Measurements from ENCODE around the gene SLC7A14. TPM values are rescaled to one million over a fixed set of nuclear protein-coding genes. Genes with fewer than 3 reads are reported as not detected.

The SLC7A14 gene
- total and polyA plus RNA-seq, 2 donors (not counting 3 experiments of a cell fraction or from before 2014, with no cell fraction given), result 0.07 to 0.57 TPM

GRCh38 chr3:170528726-170529125 is 57.1 kb downstream of the SLC7A14 start:
- POLR2A ChIA-PET, result no interaction called here
- no TSS peak for BruUV-seq (replicated peaks)
- Histone ChIP-seq H3K4me1 (ENCODE audit: control insufficient read depth, extremely low read depth, insufficient read depth, low read length) (peaks cover 2% of the 10 kb centered on the region), H3K4me3 (replicated peaks in 1 of 3; ENCODE audit: insufficient read depth in 1 of 3, low read depth in 1 of 3, low read length in 3 of 3) (no peak overlapping the region), H4K20me1 (replicated peaks; ENCODE audit: control insufficient read depth, extremely low read depth, insufficient read depth, low read length) (no peaks in the 10 kb centered on the region), H3K36me3 (ENCODE audit: control insufficient read depth in 2 of 2, extremely low read depth in 1 of 2, insufficient read depth in 2 of 2, low read length in 2 of 2) (no peaks in the 10 kb centered on the region), H3K9ac (replicated peaks; ENCODE audit: extremely low read depth, insufficient read depth, low read length) (no peak overlapping the region), H3K27ac (ENCODE audit: insufficient read depth, low read depth, low read length) (no peak overlapping the region), H2AFZ (ENCODE audit: low read depth, low read length) (no peak overlapping the region), H3K9me3 (replicated peaks; ENCODE audit: control insufficient read depth, insufficient read depth, low read length) (no peaks in the 10 kb centered on the region), H3K4me2 (ENCODE audit: insufficient read depth, low read length) (no peak overlapping the region), H3K79me2 (ENCODE audit: control insufficient read depth, insufficient read depth, low read length) (no peaks in the 10 kb centered on the region), H3K27me3 (ENCODE audit: control insufficient read depth in 2 of 2, insufficient read depth in 2 of 2, low read length in 2 of 2) (no peaks in the 10 kb centered on the region), H3K9me1 (replicated peaks; ENCODE audit: control insufficient read depth, extremely low read depth, insufficient read depth, low read length) (no peaks in the 10 kb centered on the region)
- no peak for FAIRE-seq
- TF ChIP-seq EZH2 (IDR thresholded peaks at IDR 0.05; ENCODE audit: borderline replicate concordance, low read depth, low read length, severe bottlenecking) (no peak), MYC (IDR thresholded peaks at IDR 0.05; ENCODE audit: low read depth, low read length) (no peak), POLR2A (IDR thresholded peaks at IDR 0.05; ENCODE audit: low read depth, low read length) (no peak), FOS (IDR thresholded peaks at IDR 0.05; ENCODE audit: borderline replicate concordance, insufficient read depth, low read length) (no peak), MAX (IDR thresholded peaks at IDR 0.05; ENCODE audit: insufficient read depth, insufficient read length) (no peak), CTCF (IDR thresholded peaks at IDR 0.05; ENCODE audit: extremely low read depth in 1 of 2, insufficient read depth in 1 of 2, low read depth in 1 of 2, low read length in 2 of 2) (no peak), POLR2AphosphoS5 (IDR thresholded peaks at IDR 0.05; ENCODE audit: insufficient read depth, low read depth, low read length) (no peak), JUN (IDR thresholded peaks at IDR 0.05; ENCODE audit: borderline replicate concordance, insufficient read depth, insufficient read length, low read depth) (no peak), GATA2 (IDR thresholded peaks at IDR 0.05; ENCODE audit: insufficient read depth, insufficient read length, low read depth, low read length) (no peak)
- intact Hi-C loops (cut with micrococcal nuclease) (loop anchor here (1.0 kb wide), 1 partner anchor 106 kb away; no protein-coding TSS in a partner anchor), dilution Hi-C loops (cut with MboI; ENCODE audit: extremely low pct_ligation_motif_present, low sequenced_read_pairs) (no loop called here)
- no peak for DNase-seq (ENCODE audit: low read depth, low spot score)
- CTCF ChIA-PET, result interaction anchor here (0.9 to 1.4 kb wide), 3 partner anchors 11 to 56 kb away, joined by 3 read pairs; no protein-coding TSS in a partner anchor
